ENCODE data around the gene MCF2L.

The MCF2L gene

DNA sequence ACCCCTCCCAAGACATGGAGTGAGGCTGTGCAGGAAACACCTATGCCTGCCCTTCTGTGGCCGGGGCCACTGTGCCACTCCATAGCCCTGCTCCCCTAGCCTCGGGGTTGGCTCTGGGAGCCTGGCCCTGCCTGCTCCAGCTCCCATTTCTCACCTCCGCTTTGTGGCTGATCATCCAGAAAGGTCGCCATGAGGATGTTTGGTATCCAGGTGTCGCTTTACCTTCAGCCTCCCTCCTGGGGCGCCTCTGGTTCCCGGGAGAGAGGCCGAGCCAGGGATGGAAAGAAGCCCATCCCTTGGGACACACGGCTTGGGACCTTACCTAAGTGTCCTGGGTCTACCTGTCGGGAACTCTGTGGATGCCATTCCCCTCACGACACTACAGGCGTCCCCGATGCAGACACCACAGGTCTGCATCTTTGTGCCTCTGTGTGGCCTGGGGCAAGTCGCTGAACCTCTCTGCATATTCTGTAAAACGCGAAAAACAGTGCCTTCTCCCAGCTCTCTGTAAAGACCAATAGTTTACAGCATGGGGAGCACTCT lies 3.4 kb upstream of the MCF2L start:
- no peak for DNase-seq (ENCODE audit: low read depth)

GRCh38 chr13:112966776-112967175 lies 2.2 kb upstream of the MCF2L start:
- no peak for DNase-seq (ENCODE audit: low read depth)

GRCh38 chr13:112967686-112968379 lies 1.2 kb upstream of the MCF2L start:
- no peak for DNase-seq (ENCODE audit: low read depth)

DNA sequence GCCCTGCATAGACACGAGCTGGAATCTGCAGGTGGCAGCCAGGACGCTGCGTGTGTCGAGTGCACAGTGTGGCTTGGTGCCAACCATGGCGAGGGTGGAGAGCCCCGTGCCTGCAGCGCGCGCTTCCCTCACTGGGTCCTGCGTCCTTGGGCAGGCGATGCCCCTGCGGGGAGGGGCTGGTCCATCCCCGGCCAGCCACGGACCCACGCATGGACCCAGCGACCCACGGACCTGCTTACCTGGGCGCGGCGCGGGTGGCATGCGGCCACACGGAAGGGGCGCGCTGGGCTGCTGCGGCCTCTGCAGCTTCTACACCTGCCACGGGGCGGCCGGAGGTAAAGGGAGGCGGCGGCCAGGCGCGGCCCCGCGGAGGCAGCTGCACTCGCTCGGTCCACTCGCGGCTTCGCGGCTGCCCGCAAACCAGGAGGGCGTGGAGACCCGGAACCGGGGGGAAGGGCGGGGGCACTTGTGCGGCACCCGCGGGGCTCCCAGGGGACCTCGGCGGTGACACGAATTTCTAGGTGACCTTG lies 569 bp upstream of the MCF2L start:
- DNase-seq (ENCODE audit: low read depth): no peak

DNA sequence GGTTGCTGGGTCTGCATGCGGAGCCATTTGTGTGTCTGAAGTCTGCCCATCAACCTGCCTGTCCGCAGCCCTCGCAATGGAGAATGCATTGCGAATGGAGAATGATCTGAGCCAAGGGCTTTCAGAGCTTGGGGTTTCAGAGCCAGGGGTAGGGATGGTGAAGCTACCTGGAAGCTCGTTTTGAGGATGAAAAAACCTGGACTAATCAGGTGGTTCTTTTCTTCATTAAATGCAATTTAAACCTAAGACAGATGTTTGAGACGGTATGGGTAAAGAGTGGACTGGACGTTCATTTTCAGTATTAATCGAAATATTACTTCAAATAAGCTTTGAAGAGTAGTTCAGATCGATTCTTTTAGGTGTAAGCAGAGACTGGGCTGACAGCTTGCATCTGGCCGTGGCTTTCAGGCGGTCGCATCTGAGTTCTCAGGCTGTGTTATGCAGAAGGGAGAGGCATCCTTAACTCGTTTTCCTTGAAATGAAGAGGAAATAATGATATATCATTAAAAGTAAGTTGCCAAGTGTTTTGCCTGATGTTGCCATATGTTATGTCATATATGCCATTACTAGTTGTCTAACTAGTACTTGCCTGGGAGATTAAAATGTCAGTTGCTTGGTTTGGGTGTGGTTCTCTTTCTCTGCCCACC lies 801 bp downstream of the MCF2L start:
- no peak for DNase-seq (ENCODE audit: low read depth)

GRCh38 chr13:112970552-112971287 lies 1.7 kb downstream of the MCF2L start:
- no peak for DNase-seq (ENCODE audit: low read depth)

GRCh38 chr13:112971288-112971643 lies 2.3 kb downstream of the MCF2L start:
- no peak for DNase-seq (ENCODE audit: low read depth)

DNA sequence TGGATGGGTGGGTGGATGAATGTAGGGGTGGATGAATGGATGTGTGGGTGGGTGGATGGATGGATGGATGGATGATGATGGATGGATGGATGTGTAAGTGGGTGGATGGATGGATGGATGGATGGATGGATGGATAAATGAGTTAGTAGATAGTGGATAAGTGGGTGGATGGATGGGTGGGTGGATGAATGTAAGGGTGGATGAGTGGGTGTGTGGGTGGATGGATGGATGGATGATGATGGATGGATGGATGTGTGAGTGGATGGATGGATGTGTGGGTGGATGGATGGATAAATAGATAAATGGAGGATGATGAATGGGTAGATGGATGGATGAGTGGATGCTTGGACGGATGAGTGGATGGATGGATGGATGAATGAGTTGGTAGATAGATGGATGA lies 3.2 kb downstream of the MCF2L start:
- DNase-seq (ENCODE audit: low read depth): no peak

GRCh38 chr13:112972867-112973576 lies 4.0 kb downstream of the MCF2L start:
- no peak for DNase-seq (ENCODE audit: low read depth)

DNA sequence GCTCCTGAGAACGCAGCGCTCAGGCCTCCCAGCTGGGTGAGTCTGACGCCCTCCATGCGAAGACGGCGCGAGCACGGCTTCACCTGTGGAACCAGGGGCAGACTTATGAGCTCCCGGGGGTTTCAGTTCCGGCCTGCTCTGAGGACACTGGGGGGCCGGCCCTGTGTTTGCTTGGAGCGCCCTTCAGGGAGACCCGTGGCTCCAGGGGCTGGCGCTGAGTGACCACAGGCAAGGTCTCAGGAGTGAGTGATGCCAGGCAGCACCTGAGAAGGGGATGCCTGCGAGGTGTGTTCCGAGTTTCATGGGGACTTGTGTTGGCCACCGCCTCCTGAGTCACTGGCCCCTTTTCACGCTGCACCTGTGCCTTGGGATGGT lies 4.5 kb downstream of the MCF2L start:
- DNase-seq (ENCODE audit: low read depth): no peak

GRCh38 chr13:112974125-112974524 lies 5.1 kb downstream of the MCF2L start:
- DNase-seq (ENCODE audit: low read depth): no peak

GRCh38 chr13:112974671-112975070 lies 5.7 kb downstream of the MCF2L start:
- DNase-seq (ENCODE audit: low read depth): no peak

GRCh38 chr13:112975401-112975939 lies 6.5 kb downstream of the MCF2L start:
- no peak for DNase-seq (ENCODE audit: low read depth)

DNA sequence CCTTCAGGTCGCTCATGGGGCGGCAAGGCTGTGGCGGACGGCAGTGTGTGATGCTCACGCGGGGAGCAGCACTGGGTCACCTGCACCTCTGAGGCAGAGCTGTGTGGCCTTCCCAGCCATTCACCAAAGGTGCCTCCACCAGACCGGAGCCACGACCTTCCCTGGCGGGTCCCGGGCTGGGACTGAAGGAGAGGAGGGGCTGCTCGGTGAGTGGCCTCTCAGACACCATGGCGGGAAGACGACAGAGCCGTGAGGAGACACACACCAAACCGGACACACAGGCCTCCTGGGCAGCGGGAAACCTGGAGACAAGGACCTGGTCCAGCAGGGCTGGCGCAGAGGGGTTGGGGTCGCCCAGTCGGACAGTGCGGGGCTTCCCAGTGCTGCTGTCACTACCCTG lies 7.5 kb downstream of the MCF2L start:
- no peak for DNase-seq (ENCODE audit: low read depth)

DNA sequence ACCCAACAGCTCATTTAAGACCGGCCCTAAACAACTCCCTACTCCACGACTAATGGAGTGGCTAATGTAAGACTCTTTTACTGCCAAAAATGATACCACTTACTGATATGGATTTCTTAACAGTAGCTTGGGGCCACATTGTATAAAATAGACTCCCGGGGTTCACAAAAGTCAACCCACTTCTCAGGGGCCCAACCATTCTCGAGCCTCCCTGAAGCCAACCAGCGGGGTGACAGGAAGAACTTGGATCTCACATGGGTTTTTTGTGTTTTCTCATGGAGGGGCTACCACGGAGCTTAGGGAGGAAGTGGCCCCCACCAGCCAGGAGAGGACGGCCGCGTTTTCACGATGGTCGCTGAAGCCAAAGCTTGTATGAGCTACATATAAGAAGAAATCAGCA lies 8.1 kb downstream of the MCF2L start:
- DNase-seq (ENCODE audit: low read depth): no peak

DNA sequence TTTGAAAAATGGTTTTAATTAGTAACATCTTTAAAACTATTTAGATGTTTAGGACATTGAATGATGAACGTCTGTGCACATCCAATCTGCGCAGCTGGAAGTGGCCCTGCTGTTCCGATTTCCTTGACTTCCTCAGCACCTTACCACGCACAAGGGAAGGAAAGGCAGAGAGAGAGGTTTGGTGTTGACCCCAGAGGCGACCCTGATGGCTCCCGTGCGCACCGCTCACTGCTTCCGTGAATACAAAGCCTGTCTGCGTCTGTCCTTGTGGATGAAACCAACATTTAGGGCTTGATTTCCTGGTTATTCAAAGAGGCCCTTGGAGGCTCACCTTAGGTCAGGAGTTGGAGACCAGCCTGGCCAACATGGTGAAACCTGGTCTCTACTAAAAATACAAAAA lies 8.5 kb downstream of the MCF2L start:
- no peak for DNase-seq (ENCODE audit: low read depth)

GRCh38 chr13:112978561-112979405 lies 9.8 kb downstream of the MCF2L start:
- DNase-seq (ENCODE audit: low read depth): no peak

DNA sequence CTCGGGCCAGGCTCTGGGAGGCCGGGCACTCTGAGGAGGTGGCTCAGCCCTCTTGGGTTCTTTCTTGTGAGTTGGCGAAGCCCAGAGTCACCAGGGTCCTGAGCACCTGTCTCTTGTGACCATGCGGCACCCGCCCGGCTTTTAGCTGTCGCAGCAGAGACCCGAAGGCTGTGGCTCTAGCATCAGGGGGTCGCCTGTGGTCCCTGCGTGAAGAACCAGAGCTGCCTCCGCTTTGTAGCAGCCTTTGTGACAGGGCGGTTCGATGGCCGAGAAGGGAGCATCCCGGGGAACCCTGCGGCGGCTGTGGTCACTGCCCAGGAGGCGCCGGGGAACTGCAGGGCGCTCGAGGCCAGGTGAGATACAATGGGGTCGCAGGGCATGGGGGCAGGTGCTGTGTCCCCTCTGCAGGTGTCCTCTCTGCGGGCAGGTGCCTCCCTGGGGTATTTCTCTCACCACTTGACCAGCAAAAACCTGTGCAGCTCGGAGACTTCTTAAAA lies 10.4 kb downstream of the MCF2L start:
- DNase-seq (ENCODE audit: low read depth): no peak

- no peak for DNase-seq (ENCODE audit: low read depth)
Measured at GRCh38 chr13:112980434-112980833, 11.4 kb downstream of the MCF2L start.

- no peak for DNase-seq (ENCODE audit: low read depth)
Measured at GRCh38 chr13:112981451-112981850, 12.4 kb downstream of the MCF2L start.

Data from fibroblast of gingiva (primary cell).